Measurements from ENCODE around the gene MED16. TPM values are rescaled to one million over a fixed set of nuclear protein-coding genes. Genes with fewer than 3 reads are reported as not detected.
"Not testable (repeated sequence)": the region's sequence is repeated elsewhere in the genome, so short reads cannot be mapped to it uniquely, and the experiment has no call there.

Gene MED16
- polyA plus RNA-seq, 3 donors: 40.3 to 68.6 (median 58.3) TPM

DNA sequence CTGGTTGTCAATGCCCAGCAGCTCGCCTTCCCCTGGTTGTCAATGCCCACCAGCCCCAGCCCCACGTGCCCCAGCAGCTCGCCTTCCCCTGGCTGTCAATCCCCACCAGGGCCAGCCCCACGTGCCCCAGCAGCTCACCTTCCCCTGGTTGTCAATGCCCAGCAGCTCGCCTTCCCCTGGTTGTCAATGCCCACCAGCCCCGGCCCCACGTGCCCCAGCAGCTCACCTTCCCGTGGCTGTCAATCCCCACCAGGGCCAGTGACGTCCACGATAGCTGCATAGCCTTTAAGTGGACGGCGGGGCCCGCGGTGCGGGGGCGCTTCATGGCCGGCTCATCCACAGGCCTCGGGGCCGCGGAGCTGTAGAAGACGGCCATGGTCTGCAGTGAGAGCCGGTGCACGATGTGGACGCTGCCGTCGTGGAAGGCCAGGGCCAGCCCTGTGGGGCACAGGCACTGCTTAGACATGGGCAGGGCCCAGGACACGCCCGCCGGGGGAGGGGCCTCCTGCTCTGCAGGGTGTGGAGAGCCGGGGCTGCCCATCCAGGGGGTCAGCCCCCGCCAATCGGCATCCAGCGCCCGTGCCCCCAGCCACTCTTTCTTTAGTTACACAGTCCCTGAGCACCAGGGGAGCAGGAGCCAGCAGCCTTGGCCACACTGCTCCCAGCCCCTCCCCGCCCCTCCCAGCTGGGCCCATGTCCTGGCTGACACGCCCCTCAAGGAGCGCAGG is 13.1 kb downstream of the MED16 start:
- DNase-seq (ENCODE audit: extremely low read depth in 1 of 11, low read depth in 9 of 11, low spot score in 4 of 11): no peak

- DNase-seq (ENCODE audit: extremely low read depth in 1 of 11, low read depth in 9 of 11, low spot score in 4 of 11): not testable (repeated sequence)
These were observed 14.0 kb downstream of the MED16 start for GRCh38 chr19:878751-879561.

- not testable (repeated sequence) for DNase-seq (ENCODE audit: extremely low read depth in 1 of 11, low read depth in 9 of 11, low spot score in 4 of 11)
These were observed 14.9 kb downstream of the MED16 start for GRCh38 chr19:877992-878660.

DNA sequence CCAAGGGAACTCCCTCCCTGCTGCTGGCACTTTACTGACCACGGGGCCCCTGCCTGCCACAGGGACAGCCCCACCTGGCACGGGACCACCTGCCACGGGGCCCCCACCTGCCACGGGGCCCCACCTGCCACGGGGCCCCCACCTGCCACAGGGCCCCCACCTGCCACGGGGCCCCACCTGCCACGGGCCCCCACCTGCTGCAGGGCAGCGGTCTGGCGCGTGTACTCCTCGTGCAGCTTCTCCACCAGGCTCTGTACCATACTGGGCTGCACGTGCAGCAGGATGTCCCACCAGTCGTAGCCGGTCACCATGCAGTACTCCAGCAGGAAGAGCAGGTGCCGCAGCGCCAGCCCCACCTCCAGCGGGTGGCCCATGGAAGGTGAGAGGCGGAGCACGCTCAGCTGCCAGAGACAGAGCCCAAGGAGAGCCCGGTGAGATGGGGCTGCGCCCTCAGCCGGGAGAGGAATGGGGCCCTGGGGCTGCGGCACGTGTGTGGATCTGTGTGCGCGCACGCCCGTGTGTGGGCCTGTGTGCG is 16.1 kb downstream of the MED16 start:
- no peak for DNase-seq (ENCODE audit: extremely low read depth in 1 of 11, low read depth in 9 of 11, low spot score in 4 of 11)

DNA sequence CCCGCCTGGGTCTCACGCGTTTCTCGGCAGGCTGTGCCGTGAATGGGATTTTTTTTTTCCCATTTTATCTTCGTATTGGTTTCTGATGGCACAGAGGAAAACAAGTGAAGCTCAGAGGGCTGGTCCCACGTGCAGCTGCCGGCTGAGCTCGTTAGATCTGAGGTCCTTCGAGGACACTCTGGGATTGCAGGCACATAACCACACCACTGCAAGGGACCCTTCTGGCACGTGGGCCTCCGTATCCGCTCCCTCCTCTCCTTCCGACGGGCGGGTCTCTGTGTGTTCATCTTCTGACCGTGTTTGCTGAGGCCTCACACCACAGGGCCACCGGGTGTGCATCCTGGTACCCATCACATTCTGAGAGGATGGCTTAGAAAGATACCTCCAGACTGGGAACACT is 16.9 kb downstream of the MED16 start:
- DNase-seq (ENCODE audit: extremely low read depth in 1 of 11, low read depth in 9 of 11, low spot score in 4 of 11): no peak

DNA sequence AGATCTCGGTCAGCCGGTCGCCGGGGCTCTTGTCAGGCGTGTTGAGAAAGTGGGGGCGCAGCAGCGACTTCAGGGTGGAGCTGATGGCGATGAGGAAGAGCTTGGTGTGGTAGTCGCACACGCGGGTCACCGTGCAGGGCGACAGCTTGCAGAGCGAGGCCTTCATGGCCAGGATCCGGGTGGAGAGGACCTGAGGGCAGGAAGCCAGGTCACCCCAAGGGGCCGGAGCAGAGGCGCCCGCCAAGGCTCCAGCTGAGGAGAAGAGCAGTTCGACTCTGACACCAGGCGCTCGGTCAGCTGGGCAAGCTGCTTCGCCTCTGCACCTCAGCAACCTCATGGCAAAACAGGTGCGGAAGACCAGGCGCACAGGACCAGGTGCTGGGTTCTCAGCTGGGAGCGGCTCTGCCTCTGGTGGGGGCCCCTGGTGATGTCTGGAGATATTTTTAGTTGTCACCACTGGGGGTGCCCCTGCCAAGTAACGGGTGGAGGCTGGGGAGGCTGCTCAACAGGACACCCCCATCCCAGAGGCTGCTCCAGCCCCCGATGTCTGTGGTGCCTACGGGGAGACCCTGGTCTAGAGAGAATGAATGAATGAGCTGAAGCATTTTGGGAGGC is 17.6 kb downstream of the MED16 start:
- no peak for DNase-seq (ENCODE audit: extremely low read depth in 1 of 11, low read depth in 9 of 11, low spot score in 4 of 11)

DNA sequence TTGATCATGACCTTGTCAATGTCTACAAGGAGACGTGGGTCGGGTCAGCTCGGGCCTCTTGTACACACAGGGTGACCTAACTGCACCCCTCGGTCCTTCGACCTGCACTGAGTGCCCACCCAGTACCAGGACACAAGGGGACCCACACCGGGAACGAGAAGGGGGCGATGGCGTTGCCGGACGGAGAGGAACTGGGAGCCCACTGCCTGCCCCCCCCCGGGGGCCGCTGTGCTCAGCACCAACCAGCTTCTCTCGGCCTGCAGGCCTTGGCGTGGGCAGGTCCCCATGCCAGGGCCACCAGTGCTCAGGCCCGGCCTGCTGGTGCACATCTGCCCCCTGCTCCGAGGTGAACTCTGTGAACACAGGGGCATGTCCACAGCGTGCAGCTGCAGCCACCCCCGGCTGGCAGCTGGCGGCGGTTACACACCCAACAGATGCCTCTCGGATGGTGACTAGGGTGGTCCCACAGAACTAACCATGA is 19.4 kb downstream of the MED16 start:
- DNase-seq (ENCODE audit: extremely low read depth in 1 of 11, low read depth in 9 of 11, low spot score in 4 of 11): no peak

GRCh38 chr19:873084-873483 is 19.9 kb downstream of the MED16 start:
- no peak for DNase-seq (ENCODE audit: extremely low read depth in 1 of 11, low read depth in 9 of 11, low spot score in 4 of 11)

- DNase-seq (ENCODE audit: extremely low read depth in 1 of 11, low read depth in 9 of 11, low spot score in 4 of 11): no peak
These were observed 20.6 kb downstream of the MED16 start for GRCh38 chr19:872266-872951.

DNA sequence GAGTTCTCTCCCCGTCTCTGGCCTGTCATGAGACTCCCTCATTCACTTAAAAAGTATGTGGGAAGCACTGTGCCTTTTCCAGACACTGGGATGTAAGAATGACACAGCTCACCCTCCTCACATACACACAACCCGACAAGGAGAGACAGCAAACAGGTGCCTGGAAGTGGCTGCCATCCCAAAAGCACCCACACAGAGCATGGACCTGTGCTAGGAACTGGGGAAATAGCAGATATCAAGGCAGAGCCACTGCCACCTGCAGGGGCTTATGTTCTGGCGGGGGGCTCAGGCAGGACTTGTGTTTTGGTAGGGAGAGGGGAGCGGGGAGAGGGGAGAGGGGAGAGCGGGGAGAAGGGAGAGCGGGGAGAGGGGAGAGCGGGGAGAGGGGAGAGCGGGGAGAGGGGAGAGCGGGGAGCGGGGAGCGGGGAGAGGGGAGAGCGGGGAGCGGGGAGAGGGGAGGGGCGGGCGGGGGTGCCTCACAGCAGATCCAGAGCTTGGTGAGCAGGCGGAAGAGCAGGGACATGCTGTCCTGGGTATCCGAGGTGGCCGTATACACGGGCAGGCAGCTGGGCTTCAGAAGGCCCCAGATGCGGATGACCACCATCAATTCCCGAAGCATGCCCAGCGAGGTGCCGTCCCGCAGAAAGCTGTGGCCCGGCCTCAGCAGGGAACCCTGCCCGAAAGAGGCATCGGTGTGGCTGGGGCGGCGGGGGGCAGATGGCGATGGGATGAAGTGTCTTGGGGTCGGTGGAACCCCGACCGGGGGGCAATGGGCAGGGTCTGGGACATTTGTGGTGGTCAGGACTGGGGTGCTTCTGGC is 21.3 kb downstream of the MED16 start:
- DNase-seq (ENCODE audit: extremely low read depth in 1 of 11, low read depth in 9 of 11, low spot score in 4 of 11): no peak

DNA sequence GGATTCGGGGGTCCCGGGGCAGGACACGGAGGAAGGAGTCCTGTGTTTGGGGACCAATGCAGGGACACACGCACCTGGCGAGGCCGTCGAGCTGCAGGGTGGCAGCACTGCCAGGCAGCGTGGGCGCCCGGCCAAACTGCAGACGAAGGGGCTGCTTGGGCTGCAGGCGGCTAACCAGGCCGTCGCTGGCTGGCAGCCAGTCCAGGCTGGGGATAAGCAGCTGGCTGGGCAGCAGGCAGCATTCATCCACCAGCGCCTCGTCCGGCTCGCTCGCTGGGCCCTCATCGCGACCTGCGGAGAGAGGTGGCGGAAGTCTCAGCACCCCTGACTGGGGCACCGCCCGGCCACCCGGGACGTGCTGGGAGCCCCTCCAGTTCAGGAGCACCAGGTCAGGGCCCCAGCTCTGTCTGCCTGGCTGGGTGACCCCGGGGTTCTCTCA is 22.0 kb downstream of the MED16 start:
- DNase-seq (ENCODE audit: extremely low read depth in 1 of 11, low read depth in 9 of 11, low spot score in 4 of 11): no peak

DNA sequence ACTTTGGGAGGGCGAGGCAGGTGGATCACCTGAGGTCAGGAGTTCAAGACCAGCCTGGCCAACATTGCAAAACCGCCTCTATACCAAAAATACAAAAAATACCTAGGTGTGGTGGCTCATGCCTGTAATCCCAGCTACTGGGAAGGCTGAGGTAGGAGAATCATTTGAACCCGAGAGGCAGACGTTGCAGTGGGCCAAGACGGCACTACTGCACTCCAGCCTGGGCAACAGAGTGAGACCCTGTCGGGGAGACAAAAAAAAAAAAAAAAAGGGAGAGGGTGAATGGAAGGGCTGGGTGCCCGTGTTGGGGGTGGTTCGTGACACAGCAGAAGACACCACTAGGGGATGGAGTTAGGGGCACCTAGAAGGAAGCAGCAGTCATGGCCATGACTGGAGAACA is 22.7 kb downstream of the MED16 start:
- no peak for DNase-seq (ENCODE audit: extremely low read depth in 1 of 11, low read depth in 9 of 11, low spot score in 4 of 11)

- DNase-seq (ENCODE audit: extremely low read depth in 1 of 11, low read depth in 9 of 11, low spot score in 4 of 11): no peak
These were observed 23.5 kb downstream of the MED16 start for GRCh38 chr19:869245-870177.

DNA sequence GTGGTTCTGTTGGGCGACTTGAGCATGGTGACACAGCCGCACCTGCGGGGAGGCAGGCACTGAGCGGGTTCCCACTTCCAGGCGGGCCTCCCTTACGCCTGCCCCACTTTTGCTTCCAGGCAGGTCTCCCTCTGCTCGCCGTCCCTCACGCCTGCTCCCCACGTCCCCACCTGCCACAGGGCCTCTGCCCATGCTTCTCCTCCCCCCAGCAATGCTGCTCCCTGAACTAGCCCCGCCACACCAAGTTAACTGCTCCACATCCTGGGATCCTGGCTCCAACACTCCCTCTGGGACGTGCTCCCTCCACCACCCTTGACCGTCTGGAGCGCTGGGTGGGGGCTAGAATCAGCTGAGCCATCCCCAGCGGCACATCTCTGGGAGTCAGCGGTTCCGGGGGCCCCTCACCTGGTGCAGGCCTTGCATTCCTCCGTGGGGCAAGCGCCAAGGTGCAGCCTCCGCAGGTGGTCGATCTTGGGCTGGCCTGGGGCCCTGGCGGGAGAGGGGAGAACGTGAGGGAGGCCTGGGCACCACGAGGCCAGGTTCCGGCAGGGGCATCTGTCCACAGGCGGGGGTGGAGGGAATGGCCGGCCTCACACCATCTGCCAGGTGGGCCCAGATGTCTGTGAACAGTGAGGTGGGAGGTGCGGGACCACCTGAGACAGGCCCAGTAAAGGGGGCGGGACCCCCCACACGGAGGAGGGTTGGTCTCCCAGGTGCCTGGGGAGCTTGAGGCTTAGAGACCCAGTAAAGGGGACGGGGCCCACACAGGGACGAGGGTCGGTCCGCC is 24.3 kb downstream of the MED16 start:
- DNase-seq (ENCODE audit: extremely low read depth in 1 of 11, low read depth in 9 of 11, low spot score in 4 of 11): no peak

GRCh38 chr19:867855-868457 is 25.0 kb downstream of the MED16 start:
- no peak for DNase-seq (ENCODE audit: extremely low read depth in 1 of 11, low read depth in 9 of 11, low spot score in 4 of 11)
